ENCODE data around the gene PSORS1C1. TPM values are rescaled to one million over a fixed set of nuclear protein-coding genes. Genes with fewer than 3 reads are reported as not detected.
A peak's percentile ranks its signal among the peaks of the same experiment; 100 is the strongest.

The PSORS1C1 gene
- total RNA-seq, 1 experiment from 2014 or later: 0.48 TPM

DNA sequence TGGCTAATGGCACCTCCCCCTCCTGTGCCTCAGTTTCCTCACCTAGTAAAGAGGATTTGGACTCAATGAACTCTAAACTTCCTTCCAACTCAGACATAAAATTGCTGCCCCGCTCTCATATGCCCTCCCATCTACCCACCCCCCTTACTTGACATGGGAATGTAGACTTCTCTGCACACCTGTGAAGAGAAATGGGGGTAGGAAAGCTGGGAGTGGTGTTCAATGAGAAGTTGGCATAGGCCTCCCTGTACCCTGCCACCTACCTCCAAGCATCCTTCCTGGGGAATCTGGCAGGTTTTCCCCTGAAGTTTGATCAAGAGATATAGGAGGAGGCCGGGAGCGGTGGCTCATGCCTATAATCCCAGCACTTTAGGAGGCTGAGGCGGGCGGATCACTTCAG is 59.8 kb downstream of the PSORS1C1 start:
- no peak overlapping the region for H3K4me2 ChIP-seq (ENCODE audit: insufficient read depth, insufficient read length, low read length)
- Mint-ChIP-seq H3K4me1 (peaks cover 59 to 63% of the 10 kb centered on the region in 2 experiments), H3K36me3 (ENCODE audit: insufficient read depth in 1 of 3, low read depth in 3 of 3) (peaks cover 0 to 10% (median 8%) of the 10 kb centered on the region in 3 experiments; a peak in 5 of 7 replicates), H3K27ac (peak overlapping the region; percentile 98 to 100 (median 99); a peak in 4 of 7 replicates), H3K4me3 (peak overlapping the region in 1 of 2 experiments; percentile 27; a peak in 2 of 5 replicates), H3K9me3 (no peaks in the 10 kb centered on the region; a peak in 1 of 5 replicates), H3K27me3 (ENCODE audit: low read depth) (no peaks in the 10 kb centered on the region)
- TF ChIP-seq, protein P1, sequence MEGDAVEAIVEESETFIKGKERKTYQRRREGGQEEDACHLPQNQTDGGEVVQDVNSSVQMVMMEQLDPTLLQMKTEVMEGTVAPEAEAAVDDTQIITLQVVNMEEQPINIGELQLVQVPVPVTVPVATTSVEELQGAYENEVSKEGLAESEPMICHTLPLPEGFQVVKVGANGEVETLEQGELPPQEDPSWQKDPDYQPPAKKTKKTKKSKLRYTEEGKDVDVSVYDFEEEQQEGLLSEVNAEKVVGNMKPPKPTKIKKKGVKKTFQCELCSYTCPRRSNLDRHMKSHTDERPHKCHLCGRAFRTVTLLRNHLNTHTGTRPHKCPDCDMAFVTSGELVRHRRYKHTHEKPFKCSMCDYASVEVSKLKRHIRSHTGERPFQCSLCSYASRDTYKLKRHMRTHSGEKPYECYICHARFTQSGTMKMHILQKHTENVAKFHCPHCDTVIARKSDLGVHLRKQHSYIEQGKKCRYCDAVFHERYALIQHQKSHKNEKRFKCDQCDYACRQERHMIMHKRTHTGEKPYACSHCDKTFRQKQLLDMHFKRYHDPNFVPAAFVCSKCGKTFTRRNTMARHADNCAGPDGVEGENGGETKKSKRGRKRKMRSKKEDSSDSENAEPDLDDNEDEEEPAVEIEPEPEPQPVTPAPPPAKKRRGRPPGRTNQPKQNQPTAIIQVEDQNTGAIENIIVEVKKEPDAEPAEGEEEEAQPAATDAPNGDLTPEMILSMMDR (conservative IDR thresholded peaks at IDR 0.05): no peak
- H2BK120ac ChIP-seq (ENCODE audit: low read depth, low read length, poor library complexity, severe bottlenecking): no peak overlapping the region
- no peak overlapping the region for H3K23ac ChIP-seq (ENCODE audit: insufficient read length, low read depth, low read length)
- no peaks in the 10 kb centered on the region for H3K79me1 ChIP-seq (ENCODE audit: insufficient read depth, low read depth, low read length, poor library complexity, severe bottlenecking)
- no peaks in the 10 kb centered on the region for H3K27me3 ChIP-seq (ENCODE audit: insufficient read depth, low read length)
- H3K18ac ChIP-seq (ENCODE audit: insufficient read length, low read depth, low read length): no peak overlapping the region
- H3K9me3 ChIP-seq (ENCODE audit: control insufficient read depth, low read depth, low read length): no peaks in the 10 kb centered on the region
- H2AK5ac ChIP-seq (ENCODE audit: insufficient read length, low read length): no peak overlapping the region
- H2BK15ac ChIP-seq (ENCODE audit: low read depth, low read length): no peak overlapping the region
- WGBS (ENCODE audit: extremely low coverage, insufficient read length, low lambda C conversion rate): no CpG with 5 or more reads among the region's 5 CpGs
- no peak overlapping the region for H3K9ac ChIP-seq (ENCODE audit: extremely low read depth, insufficient read length, low read length)
- H2BK20ac ChIP-seq (ENCODE audit: low read depth, low read length, poor library complexity, severe bottlenecking): no peak overlapping the region
- H3K4me1 ChIP-seq (ENCODE audit: insufficient read depth, low read length): peaks cover 10% of the 10 kb centered on the region
- no peak overlapping the region; the same call in 1 of the 2 replicates for H3K4ac ChIP-seq (ENCODE audit: low read depth, low read length)
- no peak overlapping the region for H4K5ac ChIP-seq (ENCODE audit: insufficient read length, low read depth, low read length)
- no peak overlapping the region for H4K8ac ChIP-seq (replicated peaks; ENCODE audit: insufficient read length, low read depth, low read length)
- peak overlapping the region; percentile 88 for H4K91ac ChIP-seq (ENCODE audit: insufficient read length, low read depth, low read length)
- H3K56ac ChIP-seq (ENCODE audit: insufficient read length, low read depth, low read length): no peak overlapping the region
- no peaks in the 10 kb centered on the region for H4K20me1 ChIP-seq (ENCODE audit: control insufficient read depth, insufficient read depth, insufficient read length)
- peaks cover 12% of the 10 kb centered on the region for H3K23me2 ChIP-seq (ENCODE audit: insufficient read length, low read depth, low read length, poor library complexity, severe bottlenecking)
- peaks cover 17% of the 10 kb centered on the region for H3K79me2 ChIP-seq (ENCODE audit: insufficient read depth, low read length)
- no peak for DNase-seq
- no peak overlapping the region for H3T11ph ChIP-seq (ENCODE audit: low read length)
- H3K27ac ChIP-seq (ENCODE audit: insufficient read length, low read depth, low read length): peak overlapping the region; percentile 83
- no peak overlapping the region for H3K14ac ChIP-seq (ENCODE audit: insufficient read depth, low read length)
- H2BK5ac ChIP-seq (ENCODE audit: insufficient read length, low read length): no peak overlapping the region
- H2BK12ac ChIP-seq (ENCODE audit: insufficient read length, low read depth, low read length): no peak overlapping the region
- no peak overlapping the region for H2AFZ ChIP-seq (ENCODE audit: low read length)
